Measurements from ENCODE around the gene EDN3.

Gene EDN3

GRCh38 chr20:59300333-59301081 lies at the start of gene EDN3:
Gene EDN3 (plus strand): TSS chr20:59300611. CDS start chr20:59300813, 202 bp downstream.
- no peak for DNase-seq

- no peak for DNase-seq
These were observed 47.1 kb upstream of the EDN3 start for GRCh38 chr20:59253325-59253724.

- no peak for DNase-seq
These were observed 46.6 kb upstream of the EDN3 start for GRCh38 chr20:59253779-59254319.

GRCh38 chr20:59255256-59255655 lies 45.2 kb upstream of the EDN3 start:
- no peak for DNase-seq

GRCh38 chr20:59258221-59258621 lies 42.2 kb upstream of the EDN3 start:
- DNase-seq = no peak

- no peak for DNase-seq
These were observed 40.5 kb upstream of the EDN3 start for GRCh38 chr20:59259946-59260345.

GRCh38 chr20:59265298-59265697 lies 35.1 kb upstream of the EDN3 start:
- no peak for DNase-seq

- DNase-seq = no peak
These were observed 31.5 kb upstream of the EDN3 start for GRCh38 chr20:59268870-59269269.

- DNase-seq = no peak
These were observed 30.9 kb upstream of the EDN3 start for GRCh38 chr20:59269411-59270025.

- DNase-seq = no peak
These were observed 30.0 kb upstream of the EDN3 start for GRCh38 chr20:59270380-59270779.

- DNase-seq = no peak
These were observed 26.6 kb upstream of the EDN3 start for GRCh38 chr20:59273739-59274357.

GRCh38 chr20:59276938-59277337 lies 23.5 kb upstream of the EDN3 start:
- DNase-seq = no peak

- DNase-seq = no peak
These were observed 15.9 kb upstream of the EDN3 start for GRCh38 chr20:59284470-59284869.

GRCh38 chr20:59289994-59290393 lies 10.4 kb upstream of the EDN3 start:
- no peak for DNase-seq

GRCh38 chr20:59291740-59292383 lies 8.5 kb upstream of the EDN3 start:
- DNase-seq = no peak

- no peak for DNase-seq
These were observed 4.9 kb upstream of the EDN3 start for GRCh38 chr20:59295531-59295930.

GRCh38 chr20:59297686-59298085 lies 2.7 kb upstream of the EDN3 start:
- no peak for DNase-seq

- no peak for DNase-seq
These were observed 472 bp upstream of the EDN3 start for GRCh38 chr20:59299945-59300332.

GRCh38 chr20:59301343-59302007 lies 1.1 kb downstream of the EDN3 start:
- no peak for DNase-seq

GRCh38 chr20:59305908-59306655 lies 5.7 kb downstream of the EDN3 start:
- DNase-seq = no peak

GRCh38 chr20:59307270-59307669 lies 6.9 kb downstream of the EDN3 start:
- no peak for DNase-seq

Data from T1000 (cell line).